ENCODE results near the gene GPR153. TPM values are rescaled to one million over a fixed set of nuclear protein-coding genes. Genes with fewer than 3 reads are reported as not detected.
A peak's percentile ranks its signal among the peaks of the same experiment; 100 is the strongest.

GPR153 gene
- total and polyA plus RNA-seq, 2 of the 8 experiments (the other 6 are each of a cell fraction or from before 2014, with no cell fraction given) = 5.7 to 8.1 TPM

DNA sequence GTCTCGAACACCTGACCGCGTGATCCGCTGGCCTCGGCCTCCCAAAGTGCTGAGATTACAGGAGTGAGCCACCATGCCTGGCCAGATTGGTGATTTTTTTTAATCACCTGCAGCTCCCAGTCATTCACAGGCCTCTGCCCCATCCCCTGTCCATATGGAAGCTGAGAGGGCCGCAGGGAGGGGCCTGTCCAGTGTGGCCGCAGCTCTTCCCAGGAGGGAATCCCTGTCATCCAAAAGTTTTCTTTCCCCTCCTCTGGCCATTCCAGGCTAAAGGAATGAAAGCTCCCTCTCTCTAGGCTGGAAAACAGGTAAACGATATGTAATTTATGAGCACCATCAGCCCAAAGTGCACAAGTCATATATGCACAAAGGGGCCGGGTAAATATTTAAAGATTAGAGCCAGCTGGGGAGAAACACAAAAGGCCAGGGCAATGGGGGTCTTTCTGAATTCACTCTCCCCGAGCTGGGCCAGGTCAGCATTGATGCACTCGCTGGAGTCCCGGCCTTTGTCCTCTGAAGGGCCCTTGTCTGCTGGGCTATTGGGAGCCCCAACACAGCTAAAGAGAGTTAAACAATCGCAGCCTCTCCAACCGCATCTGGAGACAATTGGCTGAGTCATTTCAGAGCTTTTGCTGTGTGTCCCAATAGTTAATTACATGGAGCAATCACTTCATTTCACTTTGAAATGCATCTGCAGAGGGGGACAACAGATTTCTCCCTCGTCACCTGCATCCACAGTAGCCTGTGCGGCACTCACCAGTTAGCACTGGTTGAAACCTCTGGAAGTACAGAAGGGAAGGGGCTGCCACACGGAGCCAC is 20.7 kb downstream of the GPR153 start (continued):
- TF ChIP-seq GTF2F1 (IDR thresholded peaks at IDR 0.05; ENCODE audit: borderline replicate concordance, low read depth, low read length) (no peak), YY1 (IDR thresholded peaks at IDR 0.05; ENCODE audit: low read depth, low read length) (no peak), CEBPB (IDR thresholded peaks at IDR 0.05; ENCODE audit: low read depth, low read length) (peak; percentile 49; the same call in 1 of the 2 replicates), NANOG (IDR thresholded peaks at IDR 0.05; ENCODE audit: insufficient read depth, low read depth, low read length, poor library complexity, severe bottlenecking) (no peak)
- TF ChIP-seq, protein P1, sequence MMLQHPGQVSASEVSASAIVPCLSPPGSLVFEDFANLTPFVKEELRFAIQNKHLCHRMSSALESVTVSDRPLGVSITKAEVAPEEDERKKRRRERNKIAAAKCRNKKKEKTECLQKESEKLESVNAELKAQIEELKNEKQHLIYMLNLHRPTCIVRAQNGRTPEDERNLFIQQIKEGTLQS (IDR thresholded peaks at IDR 0.05; ENCODE audit: insufficient read depth, low read depth, low read length) = no peak

Data from H1 (cell line).